GM12878 (cell line): ENCODE results near the gene GMDS. TPM values are rescaled to one million over a fixed set of nuclear protein-coding genes. Genes with fewer than 3 reads are reported as not detected.

Experiments
- BMI1 ChIP-seq: fragments of 450-650 bp; IDR thresholded peaks from 2 replicates; pipeline ENCODE4 v1.6.1; 2016; ENCODE audit warnings: mild to moderate bottlenecking, moderate library complexity, borderline replicate concordance
- EED ChIP-seq: sonication (generic); IDR thresholded peaks from 2 replicates; pipeline ENCODE4 v1.6.1; 2016; ENCODE audit warnings: antibody characterized with exemption, low read depth
- ESRRA ChIP-seq: IDR thresholded peaks from 2 replicates; pipeline ENCODE4 v1.6.1; 2012; ENCODE audit warnings: mild to moderate bottlenecking, low read length, improper control_type of control experiment
- FOXM1 ChIP-seq: IDR thresholded peaks from 2 replicates; pipeline ENCODE4 v1.6.1; 2012; ENCODE audit warnings: low read depth, mild to moderate bottlenecking, inconsistent platforms, low read length, moderate library complexity
- HCFC1 ChIP-seq: fragments of 150-350 bp; IDR thresholded peaks from 2 replicates; pipeline ENCODE4 v1.6.1; 2014; ENCODE audit warnings: low read length
- IKZF1 ChIP-seq: fragments of 450-650 bp; conservative IDR thresholded peaks from 2 replicates; pipeline ENCODE4 v1.6.1; 2017; ENCODE audit warnings: antibody characterized with exemption, mild to moderate bottlenecking
- KLF5 ChIP-seq: fragments of 450-650 bp; IDR thresholded peaks from 2 replicates; pipeline ENCODE4 v1.6.1; 2014; ENCODE audit warnings: mild to moderate bottlenecking; ENCODE audit not compliant: partially characterized antibody
- NFYB ChIP-seq: IDR thresholded peaks from 2 replicates; pipeline ENCODE4 v1.6.1; 2011; ENCODE audit warnings: low read depth, mild to moderate bottlenecking, low read length, improper control_type of control experiment, moderate library complexity; ENCODE audit not compliant: insufficient read depth
- SPI1 ChIP-seq: IDR thresholded peaks from 2 replicates; pipeline ENCODE4 v1.6.1; 2011; ENCODE audit warnings: low read depth, mild to moderate bottlenecking, low read length, moderate library complexity, borderline replicate concordance; ENCODE audit not compliant: insufficient read depth
- SUPT20H ChIP-seq: IDR thresholded peaks from 2 replicates; pipeline ENCODE4 v1.6.1; 2011; ENCODE audit warnings: low read depth, mild to moderate bottlenecking, low read length, moderate library complexity, borderline replicate concordance; ENCODE audit not compliant: control insufficient read depth
- ZBED1 ChIP-seq: IDR thresholded peaks from 2 replicates; pipeline ENCODE4 v1.6.1; 2016; ENCODE audit warnings: borderline replicate concordance
- ZNF274 ChIP-seq: IDR thresholded peaks from one replicate; pipeline ENCODE4 v1.8.0; 2011; ENCODE audit not compliant: insufficient read length, insufficient read depth
- polyA plus RNA-seq, 11 experiments: library from polyadenylated mRNA; depleted of rRNA in 4 of 11; unstranded in 6 of 11; stranded (reverse) in 5 of 11; fragments of >200 nt; fragmentation: Nextera tagmentation in 4 of 11; fragmentation: Illumina TruSeq in 1 of 11; extraction: Ambion mirVana in 4 of 11; extraction: Trizol in 1 of 11; gene quantifications; 1 replicate in 1 of 11; 2 replicates in 10 of 11; pipeline versions ENCODE4 v1.2.1 to v1.2.3, GENCODE V29; 2011 to 2016; ENCODE audit warnings: inconsistent platforms in 2 of 11, missing spikeins in 2 of 11, low read depth in 1 of 11
- total RNA-seq, 4 experiments: library from RNA; depleted of rRNA in 3 of 4; stranded (reverse); fragments of >200 nt in 3 of 4; fragmentation: Illumina TruSeq in 1 of 4; extraction: Trizol in 1 of 4; gene quantifications; 2 replicates each; pipeline versions ENCODE4 v1.2.1 to v1.2.3, GENCODE V29; 2013 to 2021
- TF ChIP-seq, protein P1 (sequence below): IDR thresholded peaks from 2 replicates; pipeline ENCODE4 v1.6.1; 2012; ENCODE audit warnings: improper control_type of control experiment, low read depth, low read length; ENCODE audit not compliant: insufficient replicate concordance
- TF ChIP-seq, protein P2 (sequence below): IDR thresholded peaks from 2 replicates; pipeline ENCODE4 v1.6.1; 2012; ENCODE audit warnings: low read length, inconsistent platforms
- TF ChIP-seq, protein P3 (sequence below): IDR thresholded peaks from 2 replicates; pipeline ENCODE4 v1.6.1; 2011; ENCODE audit warnings: mild to moderate bottlenecking, low read depth, low read length, moderate library complexity; ENCODE audit not compliant: insufficient replicate concordance
- TF ChIP-seq, protein P4 (sequence below): fragments of 450-650 bp; IDR thresholded peaks from 2 replicates; pipeline ENCODE4 v1.6.1; 2016; ENCODE audit warnings: mild to moderate bottlenecking
- TF ChIP-seq, protein P5 (sequence below): fragments of 450-650 bp; IDR thresholded peaks from 2 replicates; pipeline ENCODE4 v1.6.1; 2018; ENCODE audit warnings: mild to moderate bottlenecking, low read depth, moderate library complexity; ENCODE audit not compliant: partially characterized antibody

The GMDS gene
- total and polyA plus RNA-seq, 10 of the 15 experiments (the other 5 are each of a cell fraction or from before 2014, with no cell fraction given) = 0.61 to 53.8 (median 29.3) TPM

DNA sequence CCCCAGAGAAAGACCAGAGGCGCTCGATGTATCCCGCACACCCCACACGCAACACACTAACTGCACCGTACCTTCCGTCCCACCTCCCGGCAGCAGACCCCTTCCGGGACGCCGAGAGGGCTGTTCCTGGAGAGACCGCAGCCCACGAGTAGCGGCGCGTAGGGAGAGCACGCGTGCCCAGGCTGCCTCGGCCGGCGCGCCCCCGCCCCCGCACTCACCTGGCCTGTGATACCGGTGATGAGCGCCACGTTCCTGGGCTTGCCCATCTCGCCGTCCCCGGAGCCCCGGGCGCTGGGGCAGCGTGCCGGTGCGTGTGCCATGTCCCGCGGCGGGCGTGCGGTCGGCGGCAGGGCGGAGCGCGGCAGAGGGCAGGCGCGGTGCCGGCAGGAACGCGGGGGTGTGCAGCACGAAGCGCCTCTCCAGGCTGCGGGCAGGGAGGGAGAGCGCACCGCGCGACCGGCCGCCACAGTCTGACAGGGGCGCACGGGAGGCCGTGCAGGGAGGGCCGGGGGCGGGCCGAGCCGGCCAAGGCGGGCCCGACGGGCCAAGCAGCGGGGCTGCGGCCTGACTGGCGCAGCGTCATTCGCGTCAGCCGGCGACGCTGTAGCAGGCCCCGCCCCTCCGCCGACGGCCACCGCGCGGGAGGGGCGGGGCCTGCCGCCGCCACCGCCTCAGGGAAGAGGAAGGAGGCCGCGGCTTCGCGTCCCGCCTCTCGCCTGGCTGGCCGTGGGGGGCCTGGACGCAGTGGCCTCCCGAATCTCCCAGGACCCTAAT lies at the start of gene GMDS (continued):
- TF ChIP-seq, protein P1, sequence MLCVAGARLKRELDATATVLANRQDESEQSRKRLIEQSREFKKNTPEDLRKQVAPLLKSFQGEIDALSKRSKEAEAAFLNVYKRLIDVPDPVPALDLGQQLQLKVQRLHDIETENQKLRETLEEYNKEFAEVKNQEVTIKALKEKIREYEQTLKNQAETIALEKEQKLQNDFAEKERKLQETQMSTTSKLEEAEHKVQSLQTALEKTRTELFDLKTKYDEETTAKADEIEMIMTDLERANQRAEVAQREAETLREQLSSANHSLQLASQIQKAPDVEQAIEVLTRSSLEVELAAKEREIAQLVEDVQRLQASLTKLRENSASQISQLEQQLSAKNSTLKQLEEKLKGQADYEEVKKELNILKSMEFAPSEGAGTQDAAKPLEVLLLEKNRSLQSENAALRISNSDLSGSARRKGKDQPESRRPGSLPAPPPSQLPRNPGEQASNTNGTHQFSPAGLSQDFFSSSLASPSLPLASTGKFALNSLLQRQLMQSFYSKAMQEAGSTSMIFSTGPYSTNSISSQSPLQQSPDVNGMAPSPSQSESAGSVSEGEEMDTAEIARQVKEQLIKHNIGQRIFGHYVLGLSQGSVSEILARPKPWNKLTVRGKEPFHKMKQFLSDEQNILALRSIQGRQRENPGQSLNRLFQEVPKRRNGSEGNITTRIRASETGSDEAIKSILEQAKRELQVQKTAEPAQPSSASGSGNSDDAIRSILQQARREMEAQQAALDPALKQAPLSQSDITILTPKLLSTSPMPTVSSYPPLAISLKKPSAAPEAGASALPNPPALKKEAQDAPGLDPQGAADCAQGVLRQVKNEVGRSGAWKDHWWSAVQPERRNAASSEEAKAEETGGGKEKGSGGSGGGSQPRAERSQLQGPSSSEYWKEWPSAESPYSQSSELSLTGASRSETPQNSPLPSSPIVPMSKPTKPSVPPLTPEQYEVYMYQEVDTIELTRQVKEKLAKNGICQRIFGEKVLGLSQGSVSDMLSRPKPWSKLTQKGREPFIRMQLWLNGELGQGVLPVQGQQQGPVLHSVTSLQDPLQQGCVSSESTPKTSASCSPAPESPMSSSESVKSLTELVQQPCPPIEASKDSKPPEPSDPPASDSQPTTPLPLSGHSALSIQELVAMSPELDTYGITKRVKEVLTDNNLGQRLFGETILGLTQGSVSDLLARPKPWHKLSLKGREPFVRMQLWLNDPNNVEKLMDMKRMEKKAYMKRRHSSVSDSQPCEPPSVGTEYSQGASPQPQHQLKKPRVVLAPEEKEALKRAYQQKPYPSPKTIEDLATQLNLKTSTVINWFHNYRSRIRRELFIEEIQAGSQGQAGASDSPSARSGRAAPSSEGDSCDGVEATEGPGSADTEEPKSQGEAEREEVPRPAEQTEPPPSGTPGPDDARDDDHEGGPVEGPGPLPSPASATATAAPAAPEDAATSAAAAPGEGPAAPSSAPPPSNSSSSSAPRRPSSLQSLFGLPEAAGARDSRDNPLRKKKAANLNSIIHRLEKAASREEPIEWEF = no peak
- TF ChIP-seq SUPT20H (no peak), IKZF1 (peak; percentile 85), HCFC1 (no peak), ESRRA (no peak), FOXM1 (no peak), BMI1 (no peak), ZBED1 (no peak), SPI1 (no peak), NFYB (0 out of 2 replicates have a peak, but pooled peaks have one; percentile 38), KLF5 (no peak), ZNF274 (no peak), EED (no peak; the same call in 1 of the 2 replicates)
- TF ChIP-seq, protein P2, sequence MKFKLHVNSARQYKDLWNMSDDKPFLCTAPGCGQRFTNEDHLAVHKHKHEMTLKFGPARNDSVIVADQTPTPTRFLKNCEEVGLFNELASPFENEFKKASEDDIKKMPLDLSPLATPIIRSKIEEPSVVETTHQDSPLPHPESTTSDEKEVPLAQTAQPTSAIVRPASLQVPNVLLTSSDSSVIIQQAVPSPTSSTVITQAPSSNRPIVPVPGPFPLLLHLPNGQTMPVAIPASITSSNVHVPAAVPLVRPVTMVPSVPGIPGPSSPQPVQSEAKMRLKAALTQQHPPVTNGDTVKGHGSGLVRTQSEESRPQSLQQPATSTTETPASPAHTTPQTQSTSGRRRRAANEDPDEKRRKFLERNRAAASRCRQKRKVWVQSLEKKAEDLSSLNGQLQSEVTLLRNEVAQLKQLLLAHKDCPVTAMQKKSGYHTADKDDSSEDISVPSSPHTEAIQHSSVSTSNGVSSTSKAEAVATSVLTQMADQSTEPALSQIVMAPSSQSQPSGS = no peak
- TF ChIP-seq, protein P3, sequence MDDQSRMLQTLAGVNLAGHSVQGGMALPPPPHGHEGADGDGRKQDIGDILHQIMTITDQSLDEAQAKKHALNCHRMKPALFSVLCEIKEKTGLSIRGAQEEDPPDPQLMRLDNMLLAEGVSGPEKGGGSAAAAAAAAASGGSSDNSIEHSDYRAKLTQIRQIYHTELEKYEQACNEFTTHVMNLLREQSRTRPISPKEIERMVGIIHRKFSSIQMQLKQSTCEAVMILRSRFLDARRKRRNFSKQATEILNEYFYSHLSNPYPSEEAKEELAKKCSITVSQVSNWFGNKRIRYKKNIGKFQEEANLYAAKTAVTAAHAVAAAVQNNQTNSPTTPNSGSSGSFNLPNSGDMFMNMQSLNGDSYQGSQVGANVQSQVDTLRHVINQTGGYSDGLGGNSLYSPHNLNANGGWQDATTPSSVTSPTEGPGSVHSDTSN = peak; percentile 2
- TF ChIP-seq, protein P4, sequence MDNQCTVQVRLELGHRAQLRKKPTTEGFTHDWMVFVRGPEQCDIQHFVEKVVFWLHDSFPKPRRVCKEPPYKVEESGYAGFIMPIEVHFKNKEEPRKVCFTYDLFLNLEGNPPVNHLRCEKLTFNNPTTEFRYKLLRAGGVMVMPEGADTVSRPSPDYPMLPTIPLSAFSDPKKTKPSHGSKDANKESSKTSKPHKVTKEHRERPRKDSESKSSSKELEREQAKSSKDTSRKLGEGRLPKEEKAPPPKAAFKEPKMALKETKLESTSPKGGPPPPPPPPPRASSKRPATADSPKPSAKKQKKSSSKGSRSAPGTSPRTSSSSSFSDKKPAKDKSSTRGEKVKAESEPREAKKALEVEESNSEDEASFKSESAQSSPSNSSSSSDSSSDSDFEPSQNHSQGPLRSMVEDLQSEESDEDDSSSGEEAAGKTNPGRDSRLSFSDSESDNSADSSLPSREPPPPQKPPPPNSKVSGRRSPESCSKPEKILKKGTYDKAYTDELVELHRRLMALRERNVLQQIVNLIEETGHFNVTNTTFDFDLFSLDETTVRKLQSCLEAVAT = no peak
- TF ChIP-seq, protein P5, sequence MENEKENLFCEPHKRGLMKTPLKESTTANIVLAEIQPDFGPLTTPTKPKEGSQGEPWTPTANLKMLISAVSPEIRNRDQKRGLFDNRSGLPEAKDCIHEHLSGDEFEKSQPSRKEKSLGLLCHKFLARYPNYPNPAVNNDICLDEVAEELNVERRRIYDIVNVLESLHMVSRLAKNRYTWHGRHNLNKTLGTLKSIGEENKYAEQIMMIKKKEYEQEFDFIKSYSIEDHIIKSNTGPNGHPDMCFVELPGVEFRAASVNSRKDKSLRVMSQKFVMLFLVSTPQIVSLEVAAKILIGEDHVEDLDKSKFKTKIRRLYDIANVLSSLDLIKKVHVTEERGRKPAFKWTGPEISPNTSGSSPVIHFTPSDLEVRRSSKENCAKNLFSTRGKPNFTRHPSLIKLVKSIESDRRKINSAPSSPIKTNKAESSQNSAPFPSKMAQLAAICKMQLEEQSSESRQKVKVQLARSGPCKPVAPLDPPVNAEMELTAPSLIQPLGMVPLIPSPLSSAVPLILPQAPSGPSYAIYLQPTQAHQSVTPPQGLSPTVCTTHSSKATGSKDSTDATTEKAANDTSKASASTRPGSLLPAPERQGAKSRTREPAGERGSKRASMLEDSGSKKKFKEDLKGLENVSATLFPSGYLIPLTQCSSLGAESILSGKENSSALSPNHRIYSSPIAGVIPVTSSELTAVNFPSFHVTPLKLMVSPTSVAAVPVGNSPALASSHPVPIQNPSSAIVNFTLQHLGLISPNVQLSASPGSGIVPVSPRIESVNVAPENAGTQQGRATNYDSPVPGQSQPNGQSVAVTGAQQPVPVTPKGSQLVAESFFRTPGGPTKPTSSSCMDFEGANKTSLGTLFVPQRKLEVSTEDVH = no peak
